Cardiac muscle cell (in vitro differentiated cells and primary cell): ENCODE data around the gene DIAPH2. TPM values are rescaled to one million over a fixed set of nuclear protein-coding genes. Genes with fewer than 3 reads are reported as not detected.
A peak's percentile ranks its signal among the peaks of the same experiment; 100 is the strongest.

Experiments used
- DNase-seq, 2 donors: peaks; one replicate each; pipeline versions ENCODE4 v3.0.0 to v3.0.0-alpha.2; 2010 to 2017; ENCODE audit warnings: low read depth in 1 of 2, low spot score in 1 of 2
- H3K27ac ChIP-seq: fragments of 200-600 bp; sonication (generic); 2 replicates; pipeline ENCODE4 v1.5.1; 2016
- H3K27me3 ChIP-seq: fragments of 200-600 bp; sonication (generic); 2 replicates; pipeline ENCODE4 v1.6.0; 2016; ENCODE audit warnings: control low read depth
- H3K36me3 ChIP-seq: fragments of 200-600 bp; sonication (generic); 2 replicates; pipeline ENCODE4 v1.5.1; 2016; ENCODE audit warnings: control low read depth
- H3K4me1 ChIP-seq: fragments of 200-600 bp; sonication (generic); 2 replicates; pipeline ENCODE4 v1.8.1; 2017; ENCODE audit warnings: low read depth, mild to moderate bottlenecking, mixed run types
- H3K4me3 ChIP-seq: fragments of 200-600 bp; sonication (generic); 2 replicates; pipeline ENCODE4 v1.5.1; 2016; ENCODE audit warnings: mild to moderate bottlenecking
- H3K9me3 ChIP-seq: fragments of 200-600 bp; sonication (generic); 2 replicates; pipeline ENCODE4 v1.5.1; 2017; ENCODE audit warnings: low read depth, mild to moderate bottlenecking, control low read depth
- polyA plus RNA-seq: library from polyadenylated mRNA; unstranded; fragments of >200 nt; fragmentation: Nextera tagmentation; extraction: Ambion mirVana; gene quantifications from 2 replicates; pipeline ENCODE4 v1.2.1, GENCODE V29; 2016
- total RNA-seq: library from RNA; depleted of rRNA; stranded (reverse); fragments of >200 nt; gene quantifications from 2 replicates; pipeline ENCODE4 v1.2.3, GENCODE V29; 2016
- TF ChIP-seq, protein P1 (sequence below): IDR thresholded peaks from 2 replicates; pipeline ENCODE4 v1.5.1; 2012; ENCODE audit warnings: low read depth, mild to moderate bottlenecking, low read length

DIAPH2 gene
- total and polyA plus RNA-seq, 2 experiments from 2014 or later: 9.1 to 18.4 TPM

DNA sequence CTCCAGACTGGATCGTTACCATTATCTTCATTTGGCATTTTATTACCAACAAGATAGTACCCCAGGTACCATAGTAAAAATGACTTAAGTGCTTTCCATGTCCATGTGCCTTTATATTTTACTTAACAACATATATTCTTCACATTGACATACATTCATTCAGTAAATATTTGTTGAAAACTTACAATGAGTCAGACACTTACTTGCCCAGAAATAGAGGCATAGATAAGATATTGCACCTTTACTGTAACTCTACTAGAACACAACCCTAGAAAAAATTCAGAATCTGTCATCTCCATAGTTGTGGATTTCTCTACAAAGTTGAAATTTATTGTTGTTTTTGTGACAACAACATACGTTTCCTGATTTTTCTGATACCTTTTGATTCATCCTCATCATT lies 839.7 kb downstream of the DIAPH2 start:
- TF ChIP-seq, protein P1, sequence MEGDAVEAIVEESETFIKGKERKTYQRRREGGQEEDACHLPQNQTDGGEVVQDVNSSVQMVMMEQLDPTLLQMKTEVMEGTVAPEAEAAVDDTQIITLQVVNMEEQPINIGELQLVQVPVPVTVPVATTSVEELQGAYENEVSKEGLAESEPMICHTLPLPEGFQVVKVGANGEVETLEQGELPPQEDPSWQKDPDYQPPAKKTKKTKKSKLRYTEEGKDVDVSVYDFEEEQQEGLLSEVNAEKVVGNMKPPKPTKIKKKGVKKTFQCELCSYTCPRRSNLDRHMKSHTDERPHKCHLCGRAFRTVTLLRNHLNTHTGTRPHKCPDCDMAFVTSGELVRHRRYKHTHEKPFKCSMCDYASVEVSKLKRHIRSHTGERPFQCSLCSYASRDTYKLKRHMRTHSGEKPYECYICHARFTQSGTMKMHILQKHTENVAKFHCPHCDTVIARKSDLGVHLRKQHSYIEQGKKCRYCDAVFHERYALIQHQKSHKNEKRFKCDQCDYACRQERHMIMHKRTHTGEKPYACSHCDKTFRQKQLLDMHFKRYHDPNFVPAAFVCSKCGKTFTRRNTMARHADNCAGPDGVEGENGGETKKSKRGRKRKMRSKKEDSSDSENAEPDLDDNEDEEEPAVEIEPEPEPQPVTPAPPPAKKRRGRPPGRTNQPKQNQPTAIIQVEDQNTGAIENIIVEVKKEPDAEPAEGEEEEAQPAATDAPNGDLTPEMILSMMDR: no peak
- Histone ChIP-seq H3K27me3 (no peaks in the 10 kb centered on the region), H3K4me1 (no peaks in the 10 kb centered on the region), H3K4me3 (no peak overlapping the region), H3K9me3 (no peaks in the 10 kb centered on the region), H3K36me3 (no peaks in the 10 kb centered on the region), H3K27ac (no peak overlapping the region)
- no peak for DNase-seq

GRCh38 chrX:97524997-97525396 lies 840.4 kb downstream of the DIAPH2 start:
- TF ChIP-seq, protein P1: no peak
- no peaks in the 10 kb centered on the region for H3K27me3 ChIP-seq
- peak in 1 of 2 donors; percentile 24 for DNase-seq
- no peak overlapping the region for H3K27ac ChIP-seq
- no peaks in the 10 kb centered on the region for H3K9me3 ChIP-seq
- no peaks in the 10 kb centered on the region for H3K36me3 ChIP-seq
- no peaks in the 10 kb centered on the region for H3K4me1 ChIP-seq
- H3K4me3 ChIP-seq: no peak overlapping the region

DNA sequence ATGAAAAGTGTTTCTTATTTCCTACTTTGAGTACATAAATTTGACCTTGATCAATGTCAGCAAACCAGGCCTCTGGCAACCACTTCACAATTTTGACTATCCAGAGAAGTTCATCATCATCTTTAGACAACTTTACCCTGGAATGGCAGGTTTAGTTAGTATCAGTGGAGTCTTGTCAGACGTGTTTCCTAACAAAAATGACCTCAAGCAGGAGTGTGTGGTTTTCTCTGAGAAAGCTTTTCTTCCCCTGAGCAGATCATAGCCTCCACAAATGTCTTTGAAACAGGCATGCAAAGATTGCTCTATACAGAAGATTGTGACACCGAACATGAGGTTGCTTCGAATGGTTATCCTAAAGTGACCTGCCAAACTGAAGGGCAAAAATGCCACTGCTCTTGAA lies 841.3 kb downstream of the DIAPH2 start:
- Histone ChIP-seq H3K27me3 (no peaks in the 10 kb centered on the region), H3K4me3 (no peak overlapping the region), H3K36me3 (no peaks in the 10 kb centered on the region), H3K27ac (no peak overlapping the region), H3K4me1 (no peaks in the 10 kb centered on the region), H3K9me3 (no peaks in the 10 kb centered on the region)
- TF ChIP-seq, protein P1: no peak
- DNase-seq: no peak

- TF ChIP-seq, protein P1: no peak
- no peaks in the 10 kb centered on the region for H3K9me3 ChIP-seq
- H3K4me1 ChIP-seq: no peaks in the 10 kb centered on the region
- H3K27me3 ChIP-seq: no peaks in the 10 kb centered on the region
- H3K4me3 ChIP-seq: no peak overlapping the region
- DNase-seq: no peak
- H3K27ac ChIP-seq: no peak overlapping the region
- H3K36me3 ChIP-seq: no peaks in the 10 kb centered on the region
Measured at GRCh38 chrX:97527725-97528124, 843.1 kb downstream of the DIAPH2 start.

GRCh38 chrX:97529536-97530200 lies 845.0 kb downstream of the DIAPH2 start:
- no peaks in the 10 kb centered on the region for H3K9me3 ChIP-seq
- H3K27ac ChIP-seq: no peak overlapping the region
- H3K4me3 ChIP-seq: no peak overlapping the region
- no peaks in the 10 kb centered on the region for H3K36me3 ChIP-seq
- TF ChIP-seq, protein P1: no peak
- H3K4me1 ChIP-seq: no peaks in the 10 kb centered on the region
- H3K27me3 ChIP-seq: no peaks in the 10 kb centered on the region
- DNase-seq: peak in 1 of 2 donors; percentile 95
